Measurements from ENCODE around the gene UBE2H.

DNA sequence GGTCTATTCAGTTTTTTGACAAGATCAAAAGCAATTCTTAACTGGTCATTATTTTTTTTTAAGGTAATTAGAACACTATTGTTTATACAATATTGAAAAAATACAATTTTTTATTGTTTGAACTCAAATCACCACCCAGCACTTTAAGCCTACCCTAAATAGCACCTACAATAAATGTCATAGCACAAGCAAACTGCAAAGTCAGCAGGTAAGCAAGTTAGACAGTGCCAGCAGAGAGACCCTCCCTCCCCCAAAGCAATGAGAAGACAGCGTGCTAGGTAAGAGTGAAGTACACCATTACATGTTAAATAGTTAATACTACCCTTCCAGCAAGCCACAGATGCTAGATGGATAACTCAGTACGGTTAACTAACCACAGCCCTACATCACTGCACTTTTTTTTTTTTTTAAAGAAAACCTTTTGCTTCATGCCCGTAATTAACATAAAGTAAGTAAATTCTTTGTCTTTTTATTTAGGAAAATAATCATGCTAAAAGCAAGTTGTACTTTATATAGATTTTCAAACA is 120.0 kb downstream of the UBE2H start:
- no peak for TF ChIP-seq CTCF (IDR thresholded peaks at IDR 0.05)
- TF ChIP-seq POLR2AphosphoS5 (IDR thresholded peaks at IDR 0.05): no peak

All from stomach (tissue), 4 donors.